Right atrium auricular region (tissue), 2 donors: Measurements from ENCODE around the gene SPIC. TPM values are rescaled to one million over a fixed set of nuclear protein-coding genes. Genes with fewer than 3 reads are reported as not detected.

Experiments used
- DNase-seq: peaks from one replicate; pipeline ENCODE4 v3.0.0-alpha.2; 2019; ENCODE audit warnings: low spot score
- H3K27ac ChIP-seq, 2 donors: fragments of 200-600 bp; sonication (generic); 1 replicate in 1 of 2; 2 replicates in 1 of 2; pipeline ENCODE4 v1.5.1; 2016 to 2019
- H3K27me3 ChIP-seq, 2 donors: fragments of 200-600 bp; sonication (generic); one replicate each; pipeline versions ENCODE4 v1.5.1 to v1.6.0; 2017 to 2019
- H3K36me3 ChIP-seq: fragments of 200-600 bp; sonication (generic); one replicate; pipeline ENCODE4 v1.5.1; 2016
- H3K4me1 ChIP-seq, 2 donors: fragments of 200-600 bp; sonication (generic); one replicate each; pipeline versions ENCODE4 v1.5.1 to v1.6.0; 2017 to 2019
- H3K4me3 ChIP-seq, 2 donors: fragments of 200-600 bp; sonication (generic); 1 replicate in 1 of 2; 2 replicates in 1 of 2; pipeline ENCODE4 v1.5.1; 2017 to 2019; ENCODE audit warnings: mild to moderate bottlenecking in 1 of 2, moderate library complexity in 1 of 2
- H3K9me3 ChIP-seq, 2 donors: fragments of 200-600 bp; sonication (generic); one replicate each; pipeline ENCODE4 v1.5.1; 2019
- CTCF ChIP-seq, 2 donors: fragments of 200-600 bp; sonication (generic); IDR thresholded peaks; one replicate each; pipeline ENCODE4 v1.5.1; 2019; ENCODE audit warnings: antibody characterized with exemption in 2 of 2
- total RNA-seq, 2 donors: library from RNA; depleted of rRNA; stranded (reverse); fragments of >200 nt; gene quantifications; one replicate each; pipeline ENCODE4 v1.1.0, GENCODE V29; 2016

The SPIC gene
- total RNA-seq, 2 donors from 2014 or later = not detected

- Histone ChIP-seq H3K4me3 (no peak overlapping the region), H3K4me1 (no peaks in the 10 kb centered on the region), H3K27me3 (no peaks in the 10 kb centered on the region), H3K36me3 (no peaks in the 10 kb centered on the region), H3K9me3 (no peaks in the 10 kb centered on the region), H3K27ac (no peak overlapping the region)
- no peak for DNase-seq
- TF ChIP-seq CTCF (IDR thresholded peaks at IDR 0.05) = no peak
Observed at GRCh38 chr12:101475751-101476305, 692 bp downstream of the SPIC start.

- no peak overlapping the region for H3K27ac ChIP-seq
- no peak for DNase-seq
- H3K27me3 ChIP-seq = no peaks in the 10 kb centered on the region
- no peaks in the 10 kb centered on the region for H3K4me1 ChIP-seq
- no peaks in the 10 kb centered on the region for H3K9me3 ChIP-seq
- no peak overlapping the region for H3K4me3 ChIP-seq
- H3K36me3 ChIP-seq = no peaks in the 10 kb centered on the region
- no peak for TF ChIP-seq CTCF (IDR thresholded peaks at IDR 0.05)
Observed at GRCh38 chr12:101480849-101481248, 5.7 kb downstream of the SPIC start.

GRCh38 chr12:101485021-101485420 lies 9.9 kb downstream of the SPIC start:
- Histone ChIP-seq H3K4me1 (no peaks in the 10 kb centered on the region), H3K36me3 (no peaks in the 10 kb centered on the region), H3K9me3 (no peaks in the 10 kb centered on the region), H3K27ac (no peak overlapping the region), H3K4me3 (no peak overlapping the region), H3K27me3 (no peaks in the 10 kb centered on the region)
- no peak for TF ChIP-seq CTCF (IDR thresholded peaks at IDR 0.05)
- DNase-seq = no peak

- TF ChIP-seq CTCF (IDR thresholded peaks at IDR 0.05) = no peak
- H3K27ac ChIP-seq = no peak overlapping the region
- no peaks in the 10 kb centered on the region for H3K36me3 ChIP-seq
- no peaks in the 10 kb centered on the region for H3K4me1 ChIP-seq
- H3K9me3 ChIP-seq = no peaks in the 10 kb centered on the region
- DNase-seq = no peak
- H3K4me3 ChIP-seq = no peak overlapping the region
- no peaks in the 10 kb centered on the region for H3K27me3 ChIP-seq
Observed at GRCh38 chr12:101488469-101488868, 13.3 kb downstream of the SPIC start.

- peak; percentile 30 to 60 for TF ChIP-seq CTCF (IDR thresholded peaks at IDR 0.05)
- Histone ChIP-seq H3K4me3 (no peak overlapping the region), H3K27me3 (no peaks in the 10 kb centered on the region), H3K27ac (no peak overlapping the region), H3K4me1 (no peaks in the 10 kb centered on the region), H3K36me3 (no peaks in the 10 kb centered on the region), H3K9me3 (no peaks in the 10 kb centered on the region)
- DNase-seq = no peak
Observed at GRCh38 chr12:101490286-101490920, 15.3 kb downstream of the SPIC start.

GRCh38 chr12:101491329-101491728 lies 16.2 kb downstream of the SPIC start:
- TF ChIP-seq CTCF (IDR thresholded peaks at IDR 0.05) = no peak
- H3K27ac ChIP-seq = no peak overlapping the region
- H3K4me1 ChIP-seq = no peaks in the 10 kb centered on the region
- no peak overlapping the region for H3K4me3 ChIP-seq
- no peak for DNase-seq
- H3K27me3 ChIP-seq = no peaks in the 10 kb centered on the region
- H3K9me3 ChIP-seq = no peaks in the 10 kb centered on the region
- no peaks in the 10 kb centered on the region for H3K36me3 ChIP-seq
